Measurements from ENCODE around the gene OSBPL5.

The OSBPL5 gene

GRCh38 chr11:3161720-3162409, 3.2 kb downstream of the OSBPL5 start:
- no peak for TF ChIP-seq CTCF (IDR thresholded peaks at IDR 0.05)

- no peak for TF ChIP-seq CTCF (IDR thresholded peaks at IDR 0.05)
These were observed 3.8 kb downstream of the OSBPL5 start for GRCh38 chr11:3161309-3161708.

- no peak for TF ChIP-seq CTCF (IDR thresholded peaks at IDR 0.05)
These were observed 4.7 kb downstream of the OSBPL5 start for GRCh38 chr11:3160252-3161031.

- no peak for TF ChIP-seq CTCF (IDR thresholded peaks at IDR 0.05)
These were observed 5.6 kb downstream of the OSBPL5 start for GRCh38 chr11:3159296-3160190.

- TF ChIP-seq CTCF (IDR thresholded peaks at IDR 0.05), result no peak
These were observed 6.3 kb downstream of the OSBPL5 start for GRCh38 chr11:3158821-3159220.

GRCh38 chr11:3158131-3158591, 6.9 kb downstream of the OSBPL5 start:
- no peak for TF ChIP-seq CTCF (IDR thresholded peaks at IDR 0.05)

- no peak for TF ChIP-seq CTCF (IDR thresholded peaks at IDR 0.05)
These were observed 7.6 kb downstream of the OSBPL5 start for GRCh38 chr11:3157381-3158130.
